ENCODE data around the gene LRRC53. TPM values are rescaled to one million over a fixed set of nuclear protein-coding genes. Genes with fewer than 3 reads are reported as not detected.
A peak's percentile ranks its signal among the peaks of the same experiment; 100 is the strongest.

Gene LRRC53
- total and polyA plus RNA-seq, 2 experiments from 2014 or later = not detected

GRCh38 chr1:74504933-74505512, 7.4 kb downstream of the LRRC53 start:
- Histone ChIP-seq H3K79me2 (replicated peaks; ENCODE audit: insufficient read depth) (no peaks in the 10 kb centered on the region), H3K9me2 (ENCODE audit: insufficient read depth) (no peaks in the 10 kb centered on the region), H3K4me3 (peak overlapping the region; percentile 28; the same call in 1 of the 2 replicates), H3K4me1 (ENCODE audit: insufficient read depth) (peaks cover 24% of the 10 kb centered on the region), H3K27me3 (ENCODE audit: insufficient read depth) (no peaks in the 10 kb centered on the region), H4K20me1 (replicated peaks; ENCODE audit: insufficient read depth) (no peaks in the 10 kb centered on the region), H2AFZ (peak overlapping the region; percentile 17), H3K27ac (ENCODE audit: low read depth) (no peak overlapping the region), H3F3A (replicated peaks; ENCODE audit: low read depth) (no peaks in the 10 kb centered on the region), H3K4me2 (peak overlapping the region; percentile 39), H3K36me3 (ENCODE audit: insufficient read depth) (no peaks in the 10 kb centered on the region)
- Mint-ChIP-seq H3K9me3 (no peaks in the 10 kb centered on the region), H3K36me3 (ENCODE audit: low read depth) (no peaks in the 10 kb centered on the region), H3K4me3 (peak overlapping the region; percentile 22; the same call in 1 of the 3 replicates), H3K27me3 (ENCODE audit: insufficient read depth, low read depth, poor library complexity) (peaks cover 13% of the 10 kb centered on the region), H3K4me1 (peaks cover 28% of the 10 kb centered on the region), H3K27ac (no peak overlapping the region)
- ATAC-seq (peak; percentile 60), DNase-seq (ENCODE audit: low spot score) (peak; percentile 68)
- TF ChIP-seq ZNF331 (CRISPR knock-in tag; IDR thresholded peaks at IDR 0.05; ENCODE audit: low read depth) (no peak), POLR2AphosphoS5 (IDR thresholded peaks at IDR 0.05; ENCODE audit: low read depth) (no peak), NANOG (IDR thresholded peaks at IDR 0.05; ENCODE audit: borderline replicate concordance) (no peak), ETS1 (IDR thresholded peaks at IDR 0.05) (no peak), ZNF462 (CRISPR knock-in tag; IDR thresholded peaks at IDR 0.05) (no peak), EZH2phosphoT487 (IDR thresholded peaks at IDR 0.05; ENCODE audit: unreplicated experiment) (no peak), CTCF (conservative IDR thresholded peaks at IDR 0.05; ENCODE audit: low read depth in 2 of 2) (no peak), CREB1 (CRISPR knock-in tag; IDR thresholded peaks at IDR 0.05; ENCODE audit: low read depth) (no peak)
